Thymus (tissue), 11 donors: Measurements from ENCODE around the gene GTF2H1. TPM values are rescaled to one million over a fixed set of nuclear protein-coding genes. Genes with fewer than 3 reads are reported as not detected.
"Not testable (repeated sequence)": the region's sequence is repeated elsewhere in the genome, so short reads cannot be mapped to it uniquely, and the experiment has no call there.

Experiments used
- DNase-seq, 9 donors: peaks; one replicate each; pipeline ENCODE4 v3.0.0-alpha.2; 2013; ENCODE audit warnings: low spot score in 9 of 9, low read depth in 6 of 9, missing footprints in 1 of 9
- H3K27ac ChIP-seq, 2 donors: one replicate each; pipeline ENCODE4 v1.5.1; 2013; ENCODE audit warnings: control low read depth in 1 of 2, low read depth in 1 of 2, low read length in 1 of 2, mild to moderate bottlenecking in 1 of 2, moderate library complexity in 1 of 2
- H3K27me3 ChIP-seq, 2 donors: one replicate each; pipeline ENCODE4 v1.5.1; 2013; ENCODE audit warnings: low read length in 1 of 2; ENCODE audit not compliant: control insufficient read depth in 2 of 2, insufficient read depth in 1 of 2
- H3K36me3 ChIP-seq, 2 donors: one replicate each; pipeline ENCODE4 v1.5.1; 2013; ENCODE audit warnings: low read length in 1 of 2, mild to moderate bottlenecking in 1 of 2, moderate library complexity in 1 of 2; ENCODE audit not compliant: control insufficient read depth in 2 of 2, insufficient read depth in 2 of 2
- H3K4me1 ChIP-seq, 2 donors: one replicate each; pipeline ENCODE4 v1.5.1; 2013; ENCODE audit warnings: low read length in 2 of 2; ENCODE audit not compliant: control insufficient read depth in 2 of 2, insufficient read depth in 2 of 2
- H3K4me3 ChIP-seq, 2 donors: one replicate each; pipeline ENCODE4 v1.5.1; 2013; ENCODE audit warnings: low read length in 2 of 2, control low read depth in 1 of 2, mild to moderate bottlenecking in 1 of 2
- H3K9me3 ChIP-seq, 2 donors: one replicate each; pipeline ENCODE4 v1.5.1; 2013; ENCODE audit warnings: low read length in 1 of 2, mild to moderate bottlenecking in 1 of 2; ENCODE audit not compliant: control insufficient read depth in 2 of 2, insufficient read depth in 1 of 2
- WGBS: extraction: QIAGEN DNeasy Blood & Tissue Kit; methylation state at CpG from one replicate; pipeline ENCODE4 v1.1.7; 2013; 5-methylcytosine and 5-hydroxymethylcytosine counted together
- polyA plus RNA-seq: library from polyadenylated mRNA; stranded (reverse); fragments of 200-250 nt; gene quantifications from one replicate; pipeline ENCODE4 v1.2.3, GENCODE V29; 2013
- total RNA-seq: library from RNA; stranded (reverse); fragments of 120-200 nt; gene quantifications from one replicate; pipeline ENCODE4 v1.2.4, GENCODE V29; 2013
- donor health status: healthy.

Gene GTF2H1
- total and polyA plus RNA-seq, 2 donors = 35.4 to 38.9 TPM

DNA sequence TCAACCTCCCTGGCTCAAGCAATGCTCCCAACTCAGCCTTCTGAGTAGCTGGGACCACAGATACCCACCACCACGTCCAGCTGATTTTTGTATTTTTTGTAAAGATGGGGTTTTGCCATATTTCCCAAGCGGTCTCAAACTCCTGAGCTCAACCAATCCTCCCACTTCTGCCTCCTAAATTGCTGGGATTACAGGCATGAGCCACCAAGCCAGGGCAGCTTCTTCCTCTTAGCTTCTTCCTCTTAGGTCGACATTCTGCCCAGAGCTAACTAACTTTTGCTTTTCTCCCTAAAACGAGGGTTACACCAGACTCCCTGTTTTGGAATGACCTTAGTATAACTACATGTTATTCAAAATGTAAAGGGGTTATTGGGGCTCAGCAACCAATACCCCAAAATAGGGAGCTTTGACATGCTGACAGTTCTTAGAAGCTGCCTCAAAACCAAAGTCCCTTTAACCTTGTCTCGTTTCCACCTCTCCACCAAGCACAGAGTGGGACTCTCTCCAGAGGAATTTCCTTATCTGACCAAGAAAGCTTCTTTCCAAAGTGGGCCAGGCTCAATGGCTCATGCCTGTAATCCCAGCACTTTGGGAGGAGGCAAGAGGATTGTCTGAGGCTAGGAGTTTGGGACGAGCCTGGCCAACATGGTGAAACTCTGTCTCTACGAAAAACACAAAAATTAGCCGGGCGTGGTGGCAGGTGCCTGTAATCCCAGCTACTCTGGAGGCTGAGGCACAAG lies 7.4 kb upstream of the GTF2H1 start:
- Histone ChIP-seq H3K4me1 (no peaks in the 10 kb centered on the region), H3K36me3 (peaks cover 10 to 11% of the 10 kb centered on the region in 2 donors), H3K4me3 (no peak overlapping the region), H3K27me3 (no peaks in the 10 kb centered on the region), H3K9me3 (no peaks in the 10 kb centered on the region), H3K27ac (no peak overlapping the region)
- 97% methylated on average over 9 of the region's 9 CpGs for WGBS
- no peak for DNase-seq

DNA sequence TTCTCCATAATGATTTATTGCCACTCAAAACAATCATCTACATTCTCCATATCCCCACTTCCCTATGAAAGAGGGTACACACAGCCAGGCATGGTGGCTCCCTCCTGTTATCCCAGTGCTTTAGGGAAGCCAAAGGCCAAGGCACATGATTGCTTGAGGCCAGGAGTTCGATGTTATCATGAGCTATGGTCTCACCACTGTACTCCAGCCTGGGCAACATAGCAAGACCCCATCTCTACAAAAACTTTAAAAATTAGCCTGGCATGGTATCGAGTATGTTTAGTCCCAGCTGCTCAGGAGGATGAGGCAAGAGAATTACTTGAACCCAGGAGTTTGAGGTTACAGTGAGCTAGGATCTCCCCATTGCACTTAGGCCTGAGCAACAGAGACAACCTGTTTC lies 6.5 kb upstream of the GTF2H1 start:
- over 99% methylated on average over 2 of the region's 2 CpGs for WGBS
- H3K4me3 ChIP-seq = no peak overlapping the region
- peaks cover 2 to 3% of the 10 kb centered on the region in 2 donors for H3K36me3 ChIP-seq
- no peak for DNase-seq
- no peaks in the 10 kb centered on the region for H3K9me3 ChIP-seq
- no peaks in the 10 kb centered on the region for H3K27me3 ChIP-seq
- no peaks in the 10 kb centered on the region for H3K4me1 ChIP-seq
- no peak overlapping the region for H3K27ac ChIP-seq

DNA sequence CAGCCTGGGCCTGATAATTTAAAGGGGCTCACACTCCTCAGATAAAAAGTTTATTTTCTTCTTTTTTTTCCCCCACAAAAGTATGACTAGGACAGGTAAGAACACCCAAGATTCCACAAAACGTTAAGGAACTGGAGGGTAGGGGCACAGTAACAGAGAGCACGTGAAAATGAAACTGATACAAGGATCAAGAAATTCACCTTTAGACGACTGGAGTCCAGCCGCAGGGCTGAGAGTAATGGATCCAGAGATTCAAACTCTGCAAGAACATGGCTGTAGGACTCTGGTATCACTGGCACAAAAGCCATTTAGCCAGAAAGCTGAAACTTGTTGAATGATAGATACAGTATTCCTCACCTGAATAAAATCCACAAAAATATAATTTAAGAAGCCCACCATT lies 4.8 kb upstream of the GTF2H1 start:
- Histone ChIP-seq H3K9me3 (no peaks in the 10 kb centered on the region), H3K4me3 (no peak overlapping the region), H3K27me3 (no peaks in the 10 kb centered on the region), H3K27ac (no peak overlapping the region), H3K4me1 (no peaks in the 10 kb centered on the region), H3K36me3 (no peaks in the 10 kb centered on the region)
- no peak for DNase-seq
- 95% methylated on average over 4 of the region's 4 CpGs for WGBS

DNA sequence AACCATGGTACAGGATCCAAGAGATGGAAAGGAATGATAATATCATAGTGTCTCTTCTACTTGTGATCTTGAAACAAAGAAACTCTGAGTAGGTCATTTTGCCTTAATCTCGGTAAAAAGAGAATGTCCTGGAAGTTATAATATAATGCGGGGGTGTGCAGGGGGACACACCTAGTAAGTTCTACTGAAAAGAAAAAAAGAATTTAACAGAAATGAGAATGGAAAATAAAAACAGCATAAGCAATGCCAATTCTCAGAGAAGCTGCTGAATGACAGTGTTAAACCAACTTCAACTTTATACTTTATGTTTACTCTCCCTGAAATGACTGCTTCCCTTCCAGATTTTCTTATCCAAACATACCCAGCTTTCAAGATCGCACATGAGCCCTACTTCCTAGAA lies 2.5 kb upstream of the GTF2H1 start:
- H3K36me3 ChIP-seq = no peaks in the 10 kb centered on the region
- no peak overlapping the region for H3K4me3 ChIP-seq
- DNase-seq = no peak
- H3K27ac ChIP-seq = no peak overlapping the region
- WGBS = 97% methylated on average over 3 of the region's 3 CpGs
- no peaks in the 10 kb centered on the region for H3K27me3 ChIP-seq
- H3K9me3 ChIP-seq = no peaks in the 10 kb centered on the region
- peaks cover 13 to 17% of the 10 kb centered on the region in 2 donors for H3K4me1 ChIP-seq

DNA sequence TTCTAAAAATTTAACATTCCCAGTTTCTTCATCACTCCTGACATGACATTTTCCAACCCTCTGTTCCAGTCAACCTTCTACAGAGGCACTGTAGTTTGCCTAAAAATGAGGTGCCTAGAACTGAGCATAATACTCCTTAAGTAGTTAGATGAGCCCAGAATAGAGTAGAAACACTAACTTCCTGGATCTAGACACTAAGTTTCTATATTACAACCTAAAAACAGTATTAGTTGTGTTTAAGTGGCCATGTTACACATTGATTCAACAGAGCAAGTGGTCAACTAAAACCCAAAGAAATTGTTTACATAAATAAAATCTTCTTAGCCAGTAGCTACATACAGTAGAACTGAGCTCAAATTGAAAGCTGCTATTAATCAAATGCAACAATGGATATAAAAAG lies 1.8 kb upstream of the GTF2H1 start:
- Histone ChIP-seq H3K4me1 (peaks cover 13 to 17% of the 10 kb centered on the region in 2 donors), H3K27me3 (no peaks in the 10 kb centered on the region), H3K36me3 (no peaks in the 10 kb centered on the region), H3K9me3 (no peaks in the 10 kb centered on the region), H3K27ac (no peak overlapping the region), H3K4me3 (no peak overlapping the region)
- no peak for DNase-seq

DNA sequence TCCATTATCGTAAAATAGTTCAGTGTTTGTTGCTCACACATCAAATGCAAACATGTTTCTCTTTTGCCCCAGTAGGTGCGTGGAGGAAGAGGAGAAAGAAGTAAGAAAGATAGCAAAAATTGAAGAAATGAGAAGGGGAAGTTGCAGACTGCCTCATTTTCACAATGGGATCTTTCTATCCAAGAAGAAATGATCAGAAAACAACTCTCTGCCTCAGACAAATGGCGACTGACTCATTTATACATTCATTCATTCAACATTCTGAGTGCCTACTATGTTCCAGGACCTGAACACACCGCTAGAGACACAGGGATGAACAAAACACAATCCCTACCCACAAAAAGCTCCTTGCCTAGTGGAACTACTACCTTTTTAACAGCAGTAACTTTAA lies 794 bp upstream of the GTF2H1 start:
- DNase-seq = peak in 3 of 9 donors; percentile 6 to 27 (median 15)
- H3K36me3 ChIP-seq = peaks cover 0 to 5% of the 10 kb centered on the region in 2 donors
- H3K27me3 ChIP-seq = no peaks in the 10 kb centered on the region
- H3K4me1 ChIP-seq = peaks cover 13 to 17% of the 10 kb centered on the region in 2 donors
- H3K4me3 ChIP-seq = peak overlapping the region; percentile 71 to 80
- WGBS = 5% methylated on average over 4 of the region's 4 CpGs
- H3K27ac ChIP-seq = peak overlapping the region; percentile 92 to 93
- H3K9me3 ChIP-seq = no peaks in the 10 kb centered on the region

DNA sequence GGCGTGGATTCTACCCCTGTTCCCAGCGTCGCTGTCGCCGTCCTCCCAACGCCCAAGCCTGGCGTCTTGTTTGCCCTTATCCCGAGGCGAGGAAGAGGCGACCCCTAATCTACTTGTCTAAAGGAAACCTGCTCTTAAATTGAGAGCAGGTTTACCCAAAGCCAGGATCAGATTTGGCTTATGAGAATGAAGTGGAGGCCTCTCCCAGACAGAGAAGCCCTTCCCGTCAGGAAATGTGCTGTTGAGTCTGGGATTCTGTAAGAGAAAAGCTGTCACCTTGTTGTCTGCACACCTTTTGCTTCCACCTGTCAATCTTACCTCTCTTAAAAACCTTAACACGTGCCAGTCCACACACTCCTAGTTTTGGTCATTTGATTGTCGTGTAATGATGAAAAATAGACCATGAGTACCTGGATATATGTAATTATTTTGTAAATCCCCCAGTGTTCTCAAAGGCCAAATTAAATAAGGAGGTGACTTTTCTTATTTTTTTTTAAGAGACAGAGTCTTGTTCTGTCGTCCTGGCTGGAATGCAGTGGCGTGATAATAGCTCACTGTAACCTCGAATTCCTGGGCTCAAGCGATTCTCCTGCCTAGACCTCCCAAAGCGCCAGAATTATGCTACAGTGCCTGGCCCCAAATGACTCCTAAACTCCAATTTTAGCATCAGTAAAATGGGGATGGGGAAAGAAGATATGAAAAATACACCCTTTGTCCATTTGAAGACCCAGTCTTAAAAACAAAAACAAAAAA lies 627 bp downstream of the GTF2H1 start:
- WGBS = 21% methylated on average over 18 of the region's 18 CpGs
- H3K4me3 ChIP-seq = peak overlapping the region; percentile 71 to 80
- peak overlapping the region; percentile 1 to 54 for H3K27ac ChIP-seq
- H3K4me1 ChIP-seq = peaks cover 13 to 17% of the 10 kb centered on the region in 2 donors
- DNase-seq = peak in 1 of 9 donors; percentile 21
- H3K9me3 ChIP-seq = no peaks in the 10 kb centered on the region
- H3K36me3 ChIP-seq = peaks cover 6 to 11% of the 10 kb centered on the region in 2 donors
- no peaks in the 10 kb centered on the region for H3K27me3 ChIP-seq

DNA sequence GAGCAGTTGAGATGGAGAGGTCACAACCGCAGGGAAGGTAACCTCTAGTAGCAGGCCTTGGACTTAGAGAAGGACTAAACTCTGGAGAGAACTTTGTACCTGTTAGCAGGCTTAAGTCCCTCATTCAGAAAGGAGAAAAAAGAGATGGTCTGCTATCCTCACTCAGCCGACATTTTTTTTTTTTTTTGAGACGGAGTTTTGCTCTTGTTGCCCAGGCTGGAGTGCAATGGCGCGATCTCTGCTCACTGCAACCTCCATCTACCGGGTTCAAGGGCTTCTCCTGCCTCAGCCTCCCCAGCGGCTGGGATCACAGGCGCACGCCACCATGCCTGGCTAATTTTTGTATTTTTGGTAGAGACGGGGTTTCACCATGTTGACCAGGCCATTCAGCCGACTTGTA lies 1.5 kb downstream of the GTF2H1 start:
- H3K4me3 ChIP-seq, H3K27me3 ChIP-seq, DNase-seq, H3K27ac ChIP-seq, H3K9me3 ChIP-seq: not testable (repeated sequence)
- Histone ChIP-seq H3K4me1 (peaks cover 13 to 17% of the 10 kb centered on the region in 2 donors), H3K36me3 (peaks cover 7 to 11% of the 10 kb centered on the region in 2 donors)
- WGBS = 97% methylated on average over 11 of the region's 11 CpGs

DNA sequence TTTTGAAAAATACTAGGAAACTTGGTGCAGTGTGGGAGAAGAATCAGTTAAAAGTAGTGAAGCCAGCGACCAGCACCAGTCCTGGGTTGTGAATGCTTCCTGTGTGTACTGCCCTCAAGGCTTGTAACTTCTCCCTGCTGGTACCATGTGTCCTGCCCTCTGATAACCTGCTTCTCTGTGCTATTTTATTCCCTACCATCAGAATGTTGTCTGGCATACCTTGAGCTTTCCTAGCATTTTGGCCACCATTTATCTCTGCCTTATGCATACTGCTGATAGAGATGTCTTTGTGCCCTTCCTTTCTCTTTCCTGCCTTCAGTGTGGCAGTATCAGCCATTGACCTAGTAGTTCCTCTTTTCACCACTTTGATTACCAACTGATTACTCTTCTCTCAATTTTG lies 2.0 kb downstream of the GTF2H1 start:
- no peak for DNase-seq
- peaks cover 13 to 17% of the 10 kb centered on the region in 2 donors for H3K4me1 ChIP-seq
- H3K9me3 ChIP-seq = no peaks in the 10 kb centered on the region
- no peaks in the 10 kb centered on the region for H3K27me3 ChIP-seq
- 66% methylated on average over 1 of the region's 1 CpG for whole genome bisulfite sequencing
- H3K27ac ChIP-seq = no peak overlapping the region
- H3K4me3 ChIP-seq = no peak overlapping the region
- H3K36me3 ChIP-seq = peaks cover 10 to 11% of the 10 kb centered on the region in 2 donors
